HCT116 (cell line): ENCODE results near the gene PPM1J. TPM values are rescaled to one million over a fixed set of nuclear protein-coding genes. Genes with fewer than 3 reads are reported as not detected.

Experiments
- ATAC-seq: fragments of 200-7000 bp; cut with Tn5 transposase; 2 replicates; pipeline ENCODE4 v1.9.1; 2020; ENCODE audit warnings: mild to moderate bottlenecking, moderate library complexity
- Bru-seq: library from RNA; stranded (reverse); fragments of 400-500 nt; gene quantifications from one replicate; lab custom pipeline; 2021; lab: Mats Ljungman, UMichigan
- BruChase-seq, 2 experiments: library from RNA; stranded (reverse); fragments of 400-500 nt; gene quantifications; one replicate each; lab custom pipeline; 2021; lab: Mats Ljungman, UMichigan
- BruUV-seq: library from RNA; stranded (reverse); fragments of 400-500 nt; replicated peaks from 2 replicates; lab custom pipeline; 2021; lab: Mats Ljungman, UMichigan
- CTCF ChIA-PET: fragments of 300-600 bp; sonication (Branson Sonifier 250); formaldehyde crosslinking; loops from one replicate; lab custom pipeline; 2021; ENCODE audit warnings: antibody characterized with exemption; lab: Charles Lee
- POLR2A ChIA-PET: fragments of 300-600, 350-600 bp; sonication (Branson Sonifier 250); formaldehyde crosslinking; loops from one replicate; lab custom pipeline; 2021; ENCODE audit warnings: antibody characterized with exemption; lab: Charles Lee
- RAD21 ChIA-PET, 2 experiments: fragments of 300-600 bp; sonication (Branson Sonifier 250); formaldehyde crosslinking; loops; one replicate each; lab custom pipeline; 2023; ENCODE audit warnings: low total read pairs in 2 of 2; ENCODE audit not compliant: uncharacterized antibody in 2 of 2, unreplicated experiment in 2 of 2, low non-redundant PET in 1 of 2; lab: Charles Lee
- DNase-seq: peaks from one replicate; pipeline ENCODE4 v3.0.0-alpha.2; 2010; ENCODE audit warnings: low read depth, low spot score
- H2AFZ ChIP-seq: fragments of 200-600 bp; shearing (Covaris generic), sonication (generic); 2 replicates; pipeline ENCODE4 v1.6.1; 2017; ENCODE audit warnings: low read depth, mixed run types, mixed read lengths, antibody characterized with exemption, low read length; ENCODE audit not compliant: poor library complexity, severe bottlenecking
- H3K27ac ChIP-seq: 2 replicates; pipeline ENCODE4 v1.5.1; 2012; ENCODE audit warnings: low read depth, low read length
- H3K27me3 ChIP-seq: fragments of 200-600 bp; sonication (generic); 2 replicates; pipeline ENCODE4 v1.6.1; 2016; ENCODE audit warnings: mixed run types, low read length, mixed read lengths; ENCODE audit not compliant: insufficient read depth
- H3K36me3 ChIP-seq, 2 experiments: fragments of 200-500 bp in 1 of 2; fragments of 200-600 bp in 1 of 2; sonication (Bioruptor generic) in 1 of 2; sonication (generic) in 1 of 2; 2 replicates each; pipeline versions ENCODE4 v1.5.1 to v1.6.1; 2014 to 2016; ENCODE audit warnings: low read length in 2 of 2, inconsistent platforms in 1 of 2, mixed read lengths in 1 of 2, mixed run types in 1 of 2; ENCODE audit not compliant: insufficient read depth in 2 of 2, control insufficient read depth in 1 of 2
- H3K4me1 ChIP-seq, 2 experiments: fragments of 200-600 bp in 1 of 2; sonication (generic) in 1 of 2; 2 replicates each; pipeline versions ENCODE4 v1.5.1 to v1.6.1; 2012 to 2017; ENCODE audit warnings: low read length in 2 of 2, inconsistent platforms in 1 of 2, mild to moderate bottlenecking in 1 of 2, mixed read lengths in 1 of 2, mixed run types in 1 of 2, moderate library complexity in 1 of 2; ENCODE audit not compliant: insufficient read depth in 2 of 2, control insufficient read depth in 1 of 2
- H3K4me2 ChIP-seq: fragments of 200-600 bp; sonication (generic); 2 replicates; pipeline ENCODE4 v1.6.1; 2017; ENCODE audit warnings: mixed run types, low read length, mixed read lengths
- H3K4me3 ChIP-seq, 2 experiments: fragments of 200-600 bp in 1 of 2; sonication (generic) in 1 of 2; replicated peaks in 1 of 2; 2 replicates each; pipeline ENCODE4 v1.5.1; 2011 to 2016; ENCODE audit warnings: low read length in 2 of 2, control low read depth in 1 of 2, low read depth in 1 of 2, mild to moderate bottlenecking in 1 of 2, mixed read lengths in 1 of 2, mixed run types in 1 of 2
- H3K79me2 ChIP-seq: fragments of 200-600 bp; sonication (generic); 2 replicates; pipeline ENCODE4 v1.6.1; 2017; ENCODE audit warnings: mild to moderate bottlenecking, mixed run types, low read length, moderate library complexity, mixed read lengths; ENCODE audit not compliant: insufficient read depth
- H3K9ac ChIP-seq: fragments of 200-600 bp; sonication (generic); 2 replicates; pipeline ENCODE4 v1.6.1; 2016; ENCODE audit warnings: low read length, mixed read lengths
- H3K9me2 ChIP-seq: fragments of 200-600 bp; sonication (generic), shearing (Covaris generic); 2 replicates; pipeline ENCODE4 v1.6.1; 2017; ENCODE audit warnings: mixed run types, mild to moderate bottlenecking, moderate library complexity; ENCODE audit not compliant: insufficient read depth
- H3K9me3 ChIP-seq, 2 experiments: fragments of 200-500 bp in 1 of 2; fragments of 200-600 bp in 1 of 2; sonication (Bioruptor generic) in 1 of 2; sonication (generic) in 1 of 2; 2 replicates each; pipeline ENCODE4 v1.6.1; 2014 to 2017; ENCODE audit warnings: low read length in 2 of 2, mixed read lengths in 2 of 2, inconsistent platforms in 1 of 2, low read depth in 1 of 2, mild to moderate bottlenecking in 1 of 2, mixed run types in 1 of 2, moderate library complexity in 1 of 2; ENCODE audit not compliant: control insufficient read depth in 1 of 2, insufficient read depth in 1 of 2
- H4K20me1 ChIP-seq: fragments of 200-600 bp; sonication (generic), shearing (Covaris generic); 2 replicates; pipeline ENCODE4 v1.6.1; 2017; ENCODE audit warnings: mixed run types, mild to moderate bottlenecking, moderate library complexity; ENCODE audit not compliant: insufficient read depth
- EGR1 ChIP-seq: IDR thresholded peaks from 2 replicates; pipeline ENCODE4 v1.6.1; 2012; ENCODE audit warnings: low read depth
- SP1 ChIP-seq: IDR thresholded peaks from 2 replicates; pipeline ENCODE4 v1.6.1; 2012; ENCODE audit warnings: low read depth
- SRF ChIP-seq: IDR thresholded peaks from 2 replicates; pipeline ENCODE4 v1.6.1; 2012; ENCODE audit warnings: low read depth
- TCF7L2 ChIP-seq: IDR thresholded peaks from 2 replicates; pipeline ENCODE4 v1.7.0; 2011; ENCODE audit warnings: borderline replicate concordance, inconsistent platforms; ENCODE audit not compliant: insufficient read depth, insufficient read length; ENCODE audit errors: extremely low read depth
- ZFX ChIP-seq: fragments of 450-650 bp; IDR thresholded peaks from 2 replicates; pipeline ENCODE4 v1.6.1; 2017
- intact Hi-C: fragments of 100-400 bp; cut with micrococcal nuclease; formaldehyde crosslinking; loops from 2 replicates; pipeline ENCODE4 v1.10.0; 2022
- long read RNA-seq: library from polyadenylated mRNA; unstranded; transcript quantifications from one replicate; pipeline ENCODE4 v2.0.0, GENCODE V29; 2021; ENCODE audit not compliant: unreplicated experiment
- polyA plus RNA-seq: library from polyadenylated mRNA; unstranded; fragments of >200 nt; gene quantifications from 2 replicates; pipeline ENCODE4 v1.2.1, GENCODE V29; 2012; ENCODE audit warnings: missing spikeins
- total RNA-seq: library from RNA; stranded (reverse); gene quantifications from one replicate; pipeline ENCODE4 v1.2.1, GENCODE V29; 2021; ENCODE audit not compliant: unreplicated experiment
- TF ChIP-seq, protein P1 (sequence below), 3 experiments: fragments of 200-600 bp in 1 of 3; sonication (generic) in 1 of 3; IDR thresholded peaks in 2 of 3; conservative IDR thresholded peaks in 1 of 3; 2 replicates each; pipeline ENCODE4 v1.5.1; 2012 to 2017; ENCODE audit warnings: low read depth in 2 of 3, low read length in 2 of 3, antibody characterized with exemption in 1 of 3, borderline replicate concordance in 1 of 3, control low read depth in 1 of 3, mild to moderate bottlenecking in 1 of 3, mixed read lengths in 1 of 3, mixed run types in 1 of 3, moderate library complexity in 1 of 3; ENCODE audit not compliant: insufficient read depth in 1 of 3

The PPM1J gene, protein sequence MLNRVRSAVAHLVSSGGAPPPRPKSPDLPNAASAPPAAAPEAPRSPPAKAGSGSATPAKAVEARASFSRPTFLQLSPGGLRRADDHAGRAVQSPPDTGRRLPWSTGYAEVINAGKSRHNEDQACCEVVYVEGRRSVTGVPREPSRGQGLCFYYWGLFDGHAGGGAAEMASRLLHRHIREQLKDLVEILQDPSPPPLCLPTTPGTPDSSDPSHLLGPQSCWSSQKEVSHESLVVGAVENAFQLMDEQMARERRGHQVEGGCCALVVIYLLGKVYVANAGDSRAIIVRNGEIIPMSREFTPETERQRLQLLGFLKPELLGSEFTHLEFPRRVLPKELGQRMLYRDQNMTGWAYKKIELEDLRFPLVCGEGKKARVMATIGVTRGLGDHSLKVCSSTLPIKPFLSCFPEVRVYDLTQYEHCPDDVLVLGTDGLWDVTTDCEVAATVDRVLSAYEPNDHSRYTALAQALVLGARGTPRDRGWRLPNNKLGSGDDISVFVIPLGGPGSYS
- total RNA-seq (7.5 TPM), Bru-seq, nascent RNA (percentile 46 among the genes with signal in this experiment), BruChase-seq, experiment 1, labeled RNA remaining after a 6-hour chase (percentile 45 among the genes with signal in this experiment), BruChase-seq, experiment 2, labeled RNA remaining after a 2-hour chase (percentile 46 among the genes with signal in this experiment)
- polyA plus RNA-seq = 8.6 and 9.0 TPM in 2 replicates
- long read RNA-seq, transcript PPM1J-201 (10 exons, 1,863 nt) = major isoform, 13 of 42 reads
- long read RNA-seq, partial matches to known transcripts = 14 of 42 reads
- long read RNA-seq, other reads (novel, unspliced or antisense) = 15 of 42 reads

- Histone ChIP-seq H3K9me3 (no peaks in the 10 kb centered on the region), H3K4me3 (peak within 1 kb of the TSS; percentile 58 to 75), H3K79me2 (no peaks in the 10 kb centered on the region), H4K20me1 (no peaks in the 10 kb centered on the region), H3K9me2 (no peaks in the 10 kb centered on the region), H3K27me3 (no peaks in the 10 kb centered on the region), H3K36me3 (no peaks in the 10 kb centered on the region), H3K9ac (peak within 1 kb of the TSS; percentile 72), H2AFZ (peak within 1 kb of the TSS; percentile 91), H3K27ac (peak within 1 kb of the TSS; percentile 34; the same call in 1 of the 2 replicates), H3K4me2 (peak within 1 kb of the TSS; percentile 99), H3K4me1 (peaks cover 18 to 39% of the 10 kb centered on the region in 2 experiments)
- TF ChIP-seq TCF7L2 (no peak), SP1 (peak; percentile 28), SRF (no peak), EGR1 (peak; percentile 85), ZFX (no peak)
- TF ChIP-seq, protein P1, sequence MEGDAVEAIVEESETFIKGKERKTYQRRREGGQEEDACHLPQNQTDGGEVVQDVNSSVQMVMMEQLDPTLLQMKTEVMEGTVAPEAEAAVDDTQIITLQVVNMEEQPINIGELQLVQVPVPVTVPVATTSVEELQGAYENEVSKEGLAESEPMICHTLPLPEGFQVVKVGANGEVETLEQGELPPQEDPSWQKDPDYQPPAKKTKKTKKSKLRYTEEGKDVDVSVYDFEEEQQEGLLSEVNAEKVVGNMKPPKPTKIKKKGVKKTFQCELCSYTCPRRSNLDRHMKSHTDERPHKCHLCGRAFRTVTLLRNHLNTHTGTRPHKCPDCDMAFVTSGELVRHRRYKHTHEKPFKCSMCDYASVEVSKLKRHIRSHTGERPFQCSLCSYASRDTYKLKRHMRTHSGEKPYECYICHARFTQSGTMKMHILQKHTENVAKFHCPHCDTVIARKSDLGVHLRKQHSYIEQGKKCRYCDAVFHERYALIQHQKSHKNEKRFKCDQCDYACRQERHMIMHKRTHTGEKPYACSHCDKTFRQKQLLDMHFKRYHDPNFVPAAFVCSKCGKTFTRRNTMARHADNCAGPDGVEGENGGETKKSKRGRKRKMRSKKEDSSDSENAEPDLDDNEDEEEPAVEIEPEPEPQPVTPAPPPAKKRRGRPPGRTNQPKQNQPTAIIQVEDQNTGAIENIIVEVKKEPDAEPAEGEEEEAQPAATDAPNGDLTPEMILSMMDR (IDR thresholded peaks at IDR 0.05 in 2 of 3, conservative IDR thresholded peaks at IDR 0.05 in 1 of 3; ENCODE audit: borderline replicate concordance in 1 of 3, insufficient read depth in 1 of 3, low read depth in 2 of 3, low read length in 2 of 3) = no peak
- intact Hi-C loops = loop anchor here (1.0 to 5.0 kb wide), 5 partner anchors 89 to 357 kb away; partner anchors contain the start of genes LRIG2 and SLC16A1
- no TSS peak for BruUV-seq
- CTCF ChIA-PET = interaction anchor here (0.6 to 4.3 kb wide), 21 partner anchors 8 to 1351 kb away, joined by 3 to 114 read pairs (median 3); partner anchors contain the start of genes LRIG2 and RHOC
- RAD21 ChIA-PET = interaction anchor here (0.7 to 3.3 kb wide), 7 partner anchors 41 to 346 kb away, joined by 3 to 16 read pairs (median 4); partner anchors contain the start of gene MOV10 (in 1 of the 2)
- POLR2A ChIA-PET = interaction anchor here (0.9 to 3.5 kb wide), 6 partner anchors 11 to 357 kb away, joined by 3 to 16 read pairs (median 6); partner anchors contain the start of genes LRIG2 and SLC16A1
- DNase-seq = peak; percentile 89
- peak; percentile 82 for ATAC-seq
Measured at GRCh38 chr1:112715264-112716053, at the start of gene PPM1J. Gene PPM1J (minus strand): TSS chr1:112715332. CDS start chr1:112715301, 31 bp downstream.
